Activated gamma-delta T cell (primary cell): ENCODE data around the gene ZNF529.

Source experiments
- DNase-seq: peaks from one replicate; lab custom pipeline; 2025; lab: John Stamatoyannopoulos, UW

Gene ZNF529

DNA sequence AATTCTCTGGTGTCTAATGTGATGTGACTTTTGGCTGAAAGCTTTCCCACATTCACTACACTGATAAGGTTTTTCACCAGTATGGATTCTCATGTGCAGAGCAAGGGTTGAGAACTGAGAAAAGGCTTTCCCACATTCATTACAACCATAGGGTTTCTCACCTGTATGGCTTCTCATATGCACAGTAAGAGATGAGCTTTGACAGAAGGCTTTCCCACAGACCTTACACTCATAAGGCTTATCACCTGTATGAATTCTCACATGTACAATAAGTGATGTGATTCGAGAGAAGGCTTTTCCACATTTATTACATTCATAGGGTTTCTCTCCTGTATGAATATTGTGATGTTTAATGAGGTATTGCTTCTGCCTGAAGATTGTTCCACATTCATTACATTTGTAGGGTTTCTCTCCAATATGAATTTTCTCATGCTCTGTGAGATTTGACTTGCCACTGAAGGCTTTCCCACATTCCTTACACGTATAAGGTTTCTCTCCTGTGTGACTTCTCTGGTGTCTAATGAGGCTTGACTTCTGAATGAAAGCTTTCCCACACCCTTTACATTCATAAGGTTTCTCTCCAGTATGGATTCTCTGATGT is 59.0 kb downstream of the ZNF529 start:
- DNase-seq: no peak

GRCh38 chr19:36508325-36508724 is 64.8 kb downstream of the ZNF529 start:
- no peak for DNase-seq

DNA sequence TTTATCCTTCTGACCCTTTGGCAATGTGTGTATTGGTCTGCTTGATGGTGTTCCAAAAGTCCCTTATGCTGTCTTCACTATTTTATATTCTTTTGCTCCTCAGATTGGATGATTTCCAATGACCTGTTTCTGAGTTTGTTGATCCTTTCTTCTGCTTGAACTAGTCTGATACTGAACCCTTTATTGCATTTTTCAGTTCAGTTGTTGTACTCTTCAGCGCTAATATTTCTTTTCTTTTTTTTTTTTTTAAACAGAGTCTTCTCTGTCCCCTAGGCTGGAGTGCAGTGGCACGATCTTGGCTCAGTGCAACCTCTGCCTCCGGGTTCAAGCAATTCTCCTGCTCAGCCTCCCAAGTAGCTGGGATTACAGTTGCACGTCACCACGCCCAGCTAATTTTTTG is 71.1 kb downstream of the ZNF529 start:
- DNase-seq: no peak

DNA sequence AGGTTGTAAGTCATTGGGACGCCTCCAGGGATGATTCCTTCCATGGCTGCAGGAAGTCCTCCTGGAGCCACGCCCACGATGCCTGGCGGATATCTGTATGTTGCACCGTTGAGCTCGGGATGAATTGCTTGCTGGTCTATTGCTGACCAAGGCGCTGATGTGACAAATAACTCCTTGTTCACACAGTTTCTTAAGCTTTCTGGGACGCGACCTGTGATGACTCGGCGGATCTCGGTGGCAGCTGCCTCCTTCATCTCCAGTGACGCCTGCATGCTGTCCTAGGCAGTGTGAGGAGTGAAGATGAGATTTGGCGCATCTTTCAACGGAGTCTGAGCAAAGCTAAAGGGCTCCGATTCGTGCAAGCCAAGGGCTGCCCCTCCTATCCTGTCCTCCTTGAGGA is 76.1 kb downstream of the ZNF529 start:
- no peak for DNase-seq
